HCT116 (cell line): Measurements from ENCODE around the gene PEX1.

Source experiments
- CEBPB ChIP-seq: IDR thresholded peaks from 2 replicates; pipeline ENCODE4 v1.6.1; 2012; ENCODE audit warnings: low read depth
- EZH2phosphoT487 ChIP-seq: fragments of 200-600 bp; IDR thresholded peaks from 2 replicates; pipeline ENCODE4 v1.6.1; 2018; ENCODE audit warnings: antibody characterized with exemption, borderline replicate concordance
- JUND ChIP-seq: IDR thresholded peaks from 2 replicates; pipeline ENCODE4 v1.6.1; 2012
- REST ChIP-seq: IDR thresholded peaks from 2 replicates; pipeline ENCODE4 v1.6.1; 2012; ENCODE audit warnings: low read depth
- SIN3A ChIP-seq: IDR thresholded peaks from 2 replicates; pipeline ENCODE4 v1.6.1; 2012; ENCODE audit warnings: low read depth
- ZNF274 ChIP-seq: fragments of 200-500 bp; sonication (Bioruptor generic); IDR thresholded peaks from 2 replicates; pipeline ENCODE4 v1.6.1; 2014; ENCODE audit warnings: mild to moderate bottlenecking, low read depth, low read length, inconsistent platforms
- TF ChIP-seq, protein P1 (sequence below), 3 experiments: fragments of 200-600 bp in 1 of 3; sonication (generic) in 1 of 3; IDR thresholded peaks in 2 of 3; conservative IDR thresholded peaks in 1 of 3; 2 replicates each; pipeline ENCODE4 v1.5.1; 2012 to 2017; ENCODE audit warnings: low read depth in 2 of 3, low read length in 2 of 3, antibody characterized with exemption in 1 of 3, borderline replicate concordance in 1 of 3, control low read depth in 1 of 3, mild to moderate bottlenecking in 1 of 3, mixed read lengths in 1 of 3, mixed run types in 1 of 3, moderate library complexity in 1 of 3; ENCODE audit not compliant: insufficient read depth in 1 of 3
- TF ChIP-seq, protein P2 (sequence below): IDR thresholded peaks from 2 replicates; pipeline ENCODE4 v1.6.1; 2012
- TF ChIP-seq, protein P3 (sequence below): IDR thresholded peaks from 2 replicates; pipeline ENCODE4 v1.6.1; 2012

- TF ChIP-seq, protein P1, sequence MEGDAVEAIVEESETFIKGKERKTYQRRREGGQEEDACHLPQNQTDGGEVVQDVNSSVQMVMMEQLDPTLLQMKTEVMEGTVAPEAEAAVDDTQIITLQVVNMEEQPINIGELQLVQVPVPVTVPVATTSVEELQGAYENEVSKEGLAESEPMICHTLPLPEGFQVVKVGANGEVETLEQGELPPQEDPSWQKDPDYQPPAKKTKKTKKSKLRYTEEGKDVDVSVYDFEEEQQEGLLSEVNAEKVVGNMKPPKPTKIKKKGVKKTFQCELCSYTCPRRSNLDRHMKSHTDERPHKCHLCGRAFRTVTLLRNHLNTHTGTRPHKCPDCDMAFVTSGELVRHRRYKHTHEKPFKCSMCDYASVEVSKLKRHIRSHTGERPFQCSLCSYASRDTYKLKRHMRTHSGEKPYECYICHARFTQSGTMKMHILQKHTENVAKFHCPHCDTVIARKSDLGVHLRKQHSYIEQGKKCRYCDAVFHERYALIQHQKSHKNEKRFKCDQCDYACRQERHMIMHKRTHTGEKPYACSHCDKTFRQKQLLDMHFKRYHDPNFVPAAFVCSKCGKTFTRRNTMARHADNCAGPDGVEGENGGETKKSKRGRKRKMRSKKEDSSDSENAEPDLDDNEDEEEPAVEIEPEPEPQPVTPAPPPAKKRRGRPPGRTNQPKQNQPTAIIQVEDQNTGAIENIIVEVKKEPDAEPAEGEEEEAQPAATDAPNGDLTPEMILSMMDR (IDR thresholded peaks at IDR 0.05 in 2 of 3, conservative IDR thresholded peaks at IDR 0.05 in 1 of 3; ENCODE audit: borderline replicate concordance in 1 of 3, insufficient read depth in 1 of 3, low read depth in 2 of 3, low read length in 2 of 3), result no peak
- TF ChIP-seq SIN3A, result no peak
- TF ChIP-seq, protein P2, sequence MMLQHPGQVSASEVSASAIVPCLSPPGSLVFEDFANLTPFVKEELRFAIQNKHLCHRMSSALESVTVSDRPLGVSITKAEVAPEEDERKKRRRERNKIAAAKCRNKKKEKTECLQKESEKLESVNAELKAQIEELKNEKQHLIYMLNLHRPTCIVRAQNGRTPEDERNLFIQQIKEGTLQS, result no peak
- no peak for TF ChIP-seq REST
- no peak for TF ChIP-seq CEBPB
- TF ChIP-seq EZH2phosphoT487, result no peak
- TF ChIP-seq JUND, result no peak
- no peak for TF ChIP-seq ZNF274
- TF ChIP-seq, protein P3, sequence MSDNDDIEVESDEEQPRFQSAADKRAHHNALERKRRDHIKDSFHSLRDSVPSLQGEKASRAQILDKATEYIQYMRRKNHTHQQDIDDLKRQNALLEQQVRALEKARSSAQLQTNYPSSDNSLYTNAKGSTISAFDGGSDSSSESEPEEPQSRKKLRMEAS, result no peak
Measured at GRCh38 chr7:92557249-92557648, 28.9 kb upstream of the PEX1 start.
